Tibial artery (tissue), 4 donors: Measurements from ENCODE around the gene AMFR.

ENCODE experiments used
- DNase-seq, 2 donors: peaks; one replicate each; pipeline ENCODE4 v3.0.0-alpha.2; 2019
- H3K27ac ChIP-seq, 2 donors: fragments of 200-600 bp; sonication (generic) in 1 of 2; 1 replicate in 1 of 2; 2 replicates in 1 of 2; pipeline ENCODE4 v1.5.1; 2018 to 2019; ENCODE audit warnings: mild to moderate bottlenecking in 1 of 2
- H3K27me3 ChIP-seq, 2 donors: fragments of 200-600 bp; sonication (generic) in 1 of 2; one replicate each; pipeline versions ENCODE4 v1.5.1 to v1.6.0; 2016 to 2019
- H3K36me3 ChIP-seq, 3 donors: fragments of 200-600 bp; sonication (generic) in 2 of 3; one replicate each; pipeline ENCODE4 v1.5.1; 2016 to 2019; ENCODE audit warnings: mild to moderate bottlenecking in 2 of 3
- H3K4me1 ChIP-seq, 4 donors: fragments of 200-600 bp; sonication (generic) in 2 of 4; 1 replicate in 3 of 4; 2 replicates in 1 of 4; pipeline ENCODE4 v1.5.1; 2016 to 2019
- H3K4me3 ChIP-seq, 2 donors: fragments of 200-600 bp; sonication (generic) in 1 of 2; 1 replicate in 1 of 2; 2 replicates in 1 of 2; pipeline ENCODE4 v1.5.1; 2018 to 2019; ENCODE audit warnings: mild to moderate bottlenecking in 2 of 2
- H3K9me3 ChIP-seq, 3 donors: fragments of 200-600 bp; sonication (generic) in 1 of 3; one replicate each; pipeline ENCODE4 v1.5.1; 2016 to 2019
- intact Hi-C: fragments of 100-400 bp; cut with DNase I; formaldehyde crosslinking; loops from one replicate; pipeline ENCODE4 v1.15.0; 2023; ENCODE audit warnings: low total_unique reads
- TF ChIP-seq, protein P1 (sequence below), 2 experiments: fragments of 200-600 bp in 1 of 2; fragments of 450-650 bp in 1 of 2; IDR thresholded peaks; one replicate each; pipeline ENCODE4 v1.5.1; 2017 to 2019; ENCODE audit warnings: antibody characterized with exemption in 2 of 2, mild to moderate bottlenecking in 1 of 2, moderate library complexity in 1 of 2

The AMFR gene

DNA sequence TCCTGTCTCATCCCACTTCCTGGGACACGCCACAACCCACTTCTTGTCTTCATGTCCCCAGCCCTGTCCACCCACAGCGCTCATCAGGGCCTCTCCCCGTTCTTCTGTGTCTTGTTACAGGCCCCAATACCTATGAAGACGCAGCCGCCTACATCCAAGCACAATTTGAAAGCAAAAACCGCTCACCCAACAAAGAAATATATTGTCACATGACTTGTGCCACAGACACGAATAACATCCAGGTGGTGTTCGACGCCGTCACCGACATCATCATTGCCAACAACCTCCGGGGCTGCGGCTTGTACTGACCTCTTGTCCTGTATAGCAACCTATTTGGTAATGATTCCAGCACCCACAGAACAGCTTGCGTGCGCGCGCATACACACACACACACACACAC lies 70.6 kb downstream of the AMFR start:
- peaks cover 0 to 12% (median 0%) of the 10 kb centered on the region in 4 donors for H3K4me1 ChIP-seq
- peak; percentile 16 to 61 for DNase-seq

DNA sequence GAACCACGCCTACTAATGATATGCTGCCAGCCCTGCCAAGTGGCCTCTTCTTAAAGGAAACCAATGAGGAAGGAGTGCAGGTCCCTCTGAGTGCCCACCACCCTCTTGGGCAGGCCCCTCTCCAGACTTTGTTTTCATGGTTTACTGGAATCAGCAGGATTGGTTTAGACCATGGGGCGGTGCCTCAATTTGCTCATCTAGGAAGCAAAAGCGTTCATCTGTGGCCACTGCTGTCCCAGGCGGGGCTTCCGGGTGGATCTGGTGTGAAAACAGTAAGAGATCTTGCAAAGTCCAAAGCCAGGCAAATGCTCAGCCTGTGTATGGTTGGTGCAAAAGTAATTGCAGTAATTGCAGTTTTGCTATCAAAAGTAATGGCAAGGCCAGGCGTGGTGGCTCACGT lies 71.3 kb downstream of the AMFR start:
- Histone ChIP-seq H3K27me3 (no peaks in the 10 kb centered on the region), H3K4me3 (no peak overlapping the region), H3K36me3 (no peaks in the 10 kb centered on the region), H3K9me3 (no peaks in the 10 kb centered on the region), H3K4me1 (peaks cover 0 to 12% (median 0%) of the 10 kb centered on the region in 4 donors), H3K27ac (no peak overlapping the region)
- intact Hi-C loops, result no loop called here
- peak; percentile 19 to 42 for DNase-seq
- TF ChIP-seq, protein P1, sequence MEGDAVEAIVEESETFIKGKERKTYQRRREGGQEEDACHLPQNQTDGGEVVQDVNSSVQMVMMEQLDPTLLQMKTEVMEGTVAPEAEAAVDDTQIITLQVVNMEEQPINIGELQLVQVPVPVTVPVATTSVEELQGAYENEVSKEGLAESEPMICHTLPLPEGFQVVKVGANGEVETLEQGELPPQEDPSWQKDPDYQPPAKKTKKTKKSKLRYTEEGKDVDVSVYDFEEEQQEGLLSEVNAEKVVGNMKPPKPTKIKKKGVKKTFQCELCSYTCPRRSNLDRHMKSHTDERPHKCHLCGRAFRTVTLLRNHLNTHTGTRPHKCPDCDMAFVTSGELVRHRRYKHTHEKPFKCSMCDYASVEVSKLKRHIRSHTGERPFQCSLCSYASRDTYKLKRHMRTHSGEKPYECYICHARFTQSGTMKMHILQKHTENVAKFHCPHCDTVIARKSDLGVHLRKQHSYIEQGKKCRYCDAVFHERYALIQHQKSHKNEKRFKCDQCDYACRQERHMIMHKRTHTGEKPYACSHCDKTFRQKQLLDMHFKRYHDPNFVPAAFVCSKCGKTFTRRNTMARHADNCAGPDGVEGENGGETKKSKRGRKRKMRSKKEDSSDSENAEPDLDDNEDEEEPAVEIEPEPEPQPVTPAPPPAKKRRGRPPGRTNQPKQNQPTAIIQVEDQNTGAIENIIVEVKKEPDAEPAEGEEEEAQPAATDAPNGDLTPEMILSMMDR (IDR thresholded peaks at IDR 0.05), result no peak

More for the DNA sequence above, 70.6 kb downstream of the AMFR start:
- intact Hi-C loops, result no loop called here
- Histone ChIP-seq H3K27ac (no peak overlapping the region), H3K9me3 (no peaks in the 10 kb centered on the region), H3K36me3 (no peaks in the 10 kb centered on the region), H3K4me3 (no peak overlapping the region), H3K27me3 (no peaks in the 10 kb centered on the region)
- TF ChIP-seq, protein P1 (IDR thresholded peaks at IDR 0.05), result no peak

DNA sequence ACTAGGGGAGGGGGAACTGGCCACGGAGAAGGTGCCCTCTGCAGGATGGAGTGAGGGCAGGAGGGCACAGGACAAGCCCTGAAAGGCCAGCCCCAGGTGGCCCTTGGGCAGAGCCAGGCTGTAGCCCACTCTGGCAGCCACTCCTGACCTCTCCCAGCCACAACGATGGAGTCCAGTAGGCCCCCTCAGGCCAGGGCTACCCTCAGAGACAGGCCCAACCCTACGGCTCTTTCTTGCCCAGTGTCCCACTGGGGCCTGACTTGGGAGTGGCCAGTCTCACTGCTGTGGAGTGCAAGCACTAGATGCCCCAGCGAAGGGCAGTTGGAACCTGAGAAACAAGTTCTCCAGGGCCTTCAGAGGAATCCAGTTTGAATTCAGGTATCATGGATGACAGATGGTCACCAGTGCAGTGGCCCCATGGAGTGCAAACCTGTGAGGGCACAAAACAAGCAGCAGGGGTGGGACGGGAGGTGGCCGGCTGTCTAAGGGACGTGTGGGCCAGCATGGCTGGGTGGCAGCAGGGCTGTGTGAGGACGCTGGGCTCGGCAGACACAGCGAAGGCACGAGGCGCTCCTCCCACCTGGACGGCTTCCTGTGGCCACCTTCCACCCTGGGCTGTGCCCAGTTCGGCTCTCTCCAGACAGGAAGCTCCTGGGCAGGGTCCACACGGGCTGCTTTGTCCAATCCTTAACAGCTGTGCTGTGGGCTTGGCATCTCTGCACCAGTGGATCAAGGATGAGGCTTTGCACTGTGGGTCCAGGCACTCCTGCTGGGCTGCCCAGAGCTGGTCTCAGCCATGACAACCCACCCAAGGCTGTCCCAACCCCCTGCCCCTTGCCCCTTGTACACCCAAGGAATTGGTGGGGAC lies 72.1 kb downstream of the AMFR start:
- intact Hi-C loops, result no loop called here
- DNase-seq, result peak; percentile 16 to 57
- H3K4me3 ChIP-seq, result no peak overlapping the region
- no peaks in the 10 kb centered on the region for H3K36me3 ChIP-seq
- H3K27me3 ChIP-seq, result no peaks in the 10 kb centered on the region
- H3K27ac ChIP-seq, result no peak overlapping the region
- peaks cover 0 to 12% (median 0%) of the 10 kb centered on the region in 4 donors for H3K4me1 ChIP-seq
- TF ChIP-seq, protein P1 (IDR thresholded peaks at IDR 0.05), result no peak
- no peaks in the 10 kb centered on the region for H3K9me3 ChIP-seq

DNA sequence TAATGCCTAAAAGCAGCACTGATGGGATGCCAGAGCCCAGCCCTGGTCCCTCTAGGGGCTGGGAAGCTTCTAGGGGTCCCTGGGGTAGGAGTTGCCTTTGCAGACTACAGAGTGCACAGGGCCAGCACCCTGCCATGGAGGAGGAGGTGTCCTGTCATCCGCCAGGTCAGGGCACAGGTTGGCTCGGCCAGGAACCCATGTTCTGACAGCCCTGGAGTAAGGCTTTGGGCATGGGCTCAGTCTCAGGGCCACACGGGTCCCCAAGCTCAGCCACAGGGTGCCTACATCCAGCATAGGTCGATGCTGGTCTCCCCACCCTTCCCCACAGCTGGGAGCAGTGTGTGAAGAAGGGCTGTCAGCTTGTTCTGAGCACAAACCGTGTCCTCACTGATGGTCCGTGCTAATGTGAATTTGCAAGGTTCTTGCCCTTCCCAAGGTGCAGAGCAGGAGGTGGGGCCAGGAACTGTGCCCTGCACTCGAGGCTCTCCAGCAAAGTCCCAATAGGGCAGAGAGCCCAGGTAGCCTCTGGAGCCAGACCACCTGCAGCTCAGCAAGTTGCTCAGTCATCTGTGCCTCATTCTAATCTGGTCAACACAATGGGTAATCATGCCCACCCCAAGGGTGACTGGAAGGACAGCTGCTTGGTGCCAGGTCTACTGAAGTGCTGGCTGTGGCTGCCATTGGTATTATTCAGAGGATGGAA lies 72.8 kb downstream of the AMFR start:
- intact Hi-C loops, result no loop called here
- no peaks in the 10 kb centered on the region for H3K27me3 ChIP-seq
- H3K27ac ChIP-seq, result no peak overlapping the region
- peaks cover 0 to 9% (median 0%) of the 10 kb centered on the region in 4 donors for H3K4me1 ChIP-seq
- peak; percentile 10 to 48 for DNase-seq
- TF ChIP-seq, protein P1 (IDR thresholded peaks at IDR 0.05), result no peak
- H3K9me3 ChIP-seq, result no peaks in the 10 kb centered on the region
- H3K36me3 ChIP-seq, result no peaks in the 10 kb centered on the region
- no peak overlapping the region for H3K4me3 ChIP-seq

DNA sequence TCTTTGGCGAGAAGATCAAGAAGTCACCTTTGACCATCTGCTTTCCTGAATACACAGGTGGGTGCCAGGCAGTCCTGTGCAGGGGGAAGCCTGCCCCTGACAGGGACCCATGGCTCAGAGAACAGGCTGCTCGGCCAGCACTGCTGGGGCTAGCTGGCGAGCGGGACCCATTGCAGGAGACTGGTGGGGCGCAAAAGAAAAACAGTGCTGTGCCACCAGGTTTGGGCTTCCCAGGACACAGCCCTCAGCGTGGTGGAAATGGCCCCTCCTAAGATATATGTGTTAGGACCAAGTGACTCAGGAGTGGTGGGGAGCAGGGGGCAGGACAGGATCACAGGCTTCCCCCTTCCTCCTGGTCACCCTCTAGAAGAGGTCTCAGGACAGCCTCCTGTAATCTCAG lies 73.9 kb downstream of the AMFR start:
- intact Hi-C loops, result no loop called here
- H3K4me1 ChIP-seq, result peaks cover 0 to 7% (median 0%) of the 10 kb centered on the region in 4 donors
- H3K27ac ChIP-seq, result no peak overlapping the region
- no peaks in the 10 kb centered on the region for H3K36me3 ChIP-seq
- no peaks in the 10 kb centered on the region for H3K27me3 ChIP-seq
- TF ChIP-seq, protein P1 (IDR thresholded peaks at IDR 0.05), result no peak
- no peaks in the 10 kb centered on the region for H3K9me3 ChIP-seq
- DNase-seq, result peak; percentile 6 to 44
- H3K4me3 ChIP-seq, result no peak overlapping the region
